ENCODE results near the gene CIC.

CIC gene

GRCh38 chr19:42287017-42287826, 18.2 kb downstream of the CIC start:
- no peak overlapping the region for H3K4me2 ChIP-seq
- no peak overlapping the region for H3K27ac ChIP-seq
- H3K9ac ChIP-seq = no peak overlapping the region
- H4K20me1 ChIP-seq (ENCODE audit: insufficient read depth) = no peaks in the 10 kb centered on the region
- H3K27me3 ChIP-seq (ENCODE audit: insufficient read depth, low read depth) = no peaks in the 10 kb centered on the region
- no peak for TF ChIP-seq CTCF (conservative IDR thresholded peaks at IDR 0.05; ENCODE audit: low read depth, low read length)
- peaks cover 27% of the 10 kb centered on the region for H3K4me1 ChIP-seq (ENCODE audit: low read depth, poor library complexity, severe bottlenecking)
- H2AFZ ChIP-seq (ENCODE audit: low read depth) = no peak overlapping the region
- no peak overlapping the region for H3K4me3 ChIP-seq (IDR thresholded peaks at IDR 0.05; ENCODE audit: insufficient read depth, low read depth, low read length)
- no peaks in the 10 kb centered on the region; the same call in 1 of the 2 replicates for H3K36me3 ChIP-seq (ENCODE audit: insufficient read depth)
- H3K79me2 ChIP-seq (ENCODE audit: insufficient read depth, low read depth) = no peaks in the 10 kb centered on the region

GRCh38 chr19:42287827-42288107, 18.7 kb downstream of the CIC start:
- no peaks in the 10 kb centered on the region; the same call in 1 of the 2 replicates for H3K36me3 ChIP-seq (ENCODE audit: insufficient read depth)
- no peaks in the 10 kb centered on the region for H4K20me1 ChIP-seq (ENCODE audit: insufficient read depth)
- no peak overlapping the region for H3K4me2 ChIP-seq
- H3K9ac ChIP-seq = no peak overlapping the region
- no peaks in the 10 kb centered on the region for H3K79me2 ChIP-seq (ENCODE audit: insufficient read depth, low read depth)
- no peak for TF ChIP-seq CTCF (conservative IDR thresholded peaks at IDR 0.05; ENCODE audit: low read depth, low read length)
- H3K4me3 ChIP-seq (IDR thresholded peaks at IDR 0.05; ENCODE audit: insufficient read depth, low read depth, low read length) = no peak overlapping the region
- H2AFZ ChIP-seq (ENCODE audit: low read depth) = no peak overlapping the region
- peaks cover 22% of the 10 kb centered on the region for H3K4me1 ChIP-seq (ENCODE audit: low read depth, poor library complexity, severe bottlenecking)
- H3K27me3 ChIP-seq (ENCODE audit: insufficient read depth, low read depth) = no peaks in the 10 kb centered on the region
- H3K27ac ChIP-seq = no peak overlapping the region

- H3K36me3 ChIP-seq (ENCODE audit: insufficient read depth) = no peaks in the 10 kb centered on the region; the same call in 1 of the 2 replicates
- no peak overlapping the region for H3K4me3 ChIP-seq (IDR thresholded peaks at IDR 0.05; ENCODE audit: insufficient read depth, low read depth, low read length)
- H3K79me2 ChIP-seq (ENCODE audit: insufficient read depth, low read depth) = no peaks in the 10 kb centered on the region
- no peak overlapping the region for H3K4me2 ChIP-seq
- H3K27ac ChIP-seq = no peak overlapping the region
- no peak for TF ChIP-seq CTCF (conservative IDR thresholded peaks at IDR 0.05; ENCODE audit: low read depth, low read length)
- H4K20me1 ChIP-seq (ENCODE audit: insufficient read depth) = no peaks in the 10 kb centered on the region
- H3K4me1 ChIP-seq (ENCODE audit: low read depth, poor library complexity, severe bottlenecking) = peaks cover 16% of the 10 kb centered on the region
- H2AFZ ChIP-seq (ENCODE audit: low read depth) = no peak overlapping the region
- no peak overlapping the region for H3K9ac ChIP-seq
- H3K27me3 ChIP-seq (ENCODE audit: insufficient read depth, low read depth) = no peaks in the 10 kb centered on the region
Measured at GRCh38 chr19:42288387-42288786, 19.3 kb downstream of the CIC start.

- Histone ChIP-seq H3K79me2 (ENCODE audit: insufficient read depth, low read depth) (no peaks in the 10 kb centered on the region), H3K27ac (no peak overlapping the region), H3K27me3 (ENCODE audit: insufficient read depth, low read depth) (no peaks in the 10 kb centered on the region), H3K4me1 (ENCODE audit: low read depth, poor library complexity, severe bottlenecking) (peaks cover 16% of the 10 kb centered on the region), H3K4me3 (IDR thresholded peaks at IDR 0.05; ENCODE audit: insufficient read depth, low read depth, low read length) (no peak overlapping the region), H2AFZ (ENCODE audit: low read depth) (no peak overlapping the region), H3K9ac (no peak overlapping the region), H3K36me3 (ENCODE audit: insufficient read depth) (no peaks in the 10 kb centered on the region; the same call in 1 of the 2 replicates), H3K4me2 (no peak overlapping the region), H4K20me1 (ENCODE audit: insufficient read depth) (no peaks in the 10 kb centered on the region)
- TF ChIP-seq CTCF (conservative IDR thresholded peaks at IDR 0.05; ENCODE audit: low read depth, low read length) = no peak
Measured at GRCh38 chr19:42288881-42289555, 20.0 kb downstream of the CIC start.
